H1 (cell line): Measurements from ENCODE around the gene RELN. TPM values are rescaled to one million over a fixed set of nuclear protein-coding genes. Genes with fewer than 3 reads are reported as not detected.

Experiments
- CTCF ChIA-PET: fragments of 300-600 bp; sonication (Branson Sonifier 250); formaldehyde crosslinking; loops from one replicate; lab custom pipeline; 2021; ENCODE audit not compliant: partially characterized antibody; lab: Charles Lee
- POLR2A ChIA-PET: fragments of 300-600 bp; sonication (Branson Sonifier 250); formaldehyde crosslinking; loops from one replicate; lab custom pipeline; 2021; ENCODE audit warnings: inconsistent platforms; ENCODE audit not compliant: partially characterized antibody; lab: Charles Lee
- DNase-seq, 2 experiments: peaks; one replicate each; pipeline versions ENCODE4 v3.0.0 to v3.0.0-alpha.2; 2010 to 2022; ENCODE audit warnings: low spot score in 2 of 2, low read depth in 1 of 2, mixed read lengths in 1 of 2
- FAIRE-seq: peaks from 2 replicates; lab custom pipeline; 2011; peaks lifted over from hg19 to GRCh38; lab: Jason Lieb, UNC
- H2AFZ ChIP-seq: 2 replicates; pipeline ENCODE4 v1.8.1; 2012; ENCODE audit warnings: low read length, inconsistent platforms
- H2AK5ac ChIP-seq: 2 replicates; pipeline ENCODE4 v1.6.1; 2013; ENCODE audit warnings: low read depth, low read length
- H2BK120ac ChIP-seq: replicated peaks from 2 replicates; pipeline ENCODE3; 2013; ENCODE audit warnings: low read depth, low read length, inconsistent platforms
- H2BK12ac ChIP-seq: 2 replicates; pipeline ENCODE4 v1.6.1; 2013; ENCODE audit warnings: low read depth, low read length
- H2BK15ac ChIP-seq: 2 replicates; pipeline ENCODE4 v1.6.1; 2013; ENCODE audit warnings: low read length
- H2BK20ac ChIP-seq: 2 replicates; pipeline ENCODE4 v1.6.1; 2013; ENCODE audit warnings: low read length
- H2BK5ac ChIP-seq: 2 replicates; pipeline ENCODE4 v1.6.1; 2013; ENCODE audit warnings: low read depth, low read length
- H3K14ac ChIP-seq: 2 replicates; pipeline ENCODE4 v1.6.1; 2013; ENCODE audit warnings: inconsistent platforms; ENCODE audit not compliant: insufficient read length
- H3K18ac ChIP-seq: 2 replicates; pipeline ENCODE4 v1.6.1; 2013; ENCODE audit warnings: low read length; ENCODE audit errors: extremely low read depth
- H3K23ac ChIP-seq: 2 replicates; pipeline ENCODE4 v1.6.1; 2013; ENCODE audit warnings: inconsistent platforms; ENCODE audit not compliant: insufficient read length
- H3K23me2 ChIP-seq: 2 replicates; pipeline ENCODE4 v1.6.1; 2013; ENCODE audit warnings: low read depth, low read length
- H3K27ac ChIP-seq: 2 replicates; pipeline ENCODE4 v1.6.1; 2011; ENCODE audit warnings: low read depth, low read length, inconsistent platforms
- H3K27me3 ChIP-seq, 4 experiments: replicated peaks in 1 of 4; 1 replicate in 1 of 4; 2 replicates in 3 of 4; pipeline versions ENCODE4 v1.6.1 to v1.8.1; 2011 to 2013; ENCODE audit warnings: low read length in 3 of 4, mild to moderate bottlenecking in 3 of 4, inconsistent platforms in 2 of 4, mixed read lengths in 2 of 4, moderate library complexity in 1 of 4; ENCODE audit not compliant: control insufficient read depth in 3 of 4, insufficient read depth in 3 of 4; ENCODE audit errors: extremely low read depth in 1 of 4
- H3K36me3 ChIP-seq, 4 experiments: 2 replicates each; pipeline versions ENCODE4 v1.6.1 to v1.8.1; 2011 to 2013; ENCODE audit warnings: mild to moderate bottlenecking in 4 of 4, low read length in 3 of 4, moderate library complexity in 2 of 4, control low read depth in 1 of 4, inconsistent platforms in 1 of 4; ENCODE audit not compliant: insufficient read depth in 4 of 4, control insufficient read depth in 2 of 4
- H3K4ac ChIP-seq: replicated peaks from 2 replicates; pipeline ENCODE3; 2013; ENCODE audit warnings: low read length, low read depth, mixed read lengths, inconsistent platforms; ENCODE audit not compliant: insufficient read length
- H3K4me1 ChIP-seq, 4 experiments: replicated peaks in 1 of 4; 1 replicate in 1 of 4; 2 replicates in 3 of 4; pipeline versions ENCODE4 v1.6.1 to v1.8.1; 2011 to 2013; ENCODE audit warnings: low read length in 3 of 4, inconsistent platforms in 2 of 4, mixed read lengths in 1 of 4; ENCODE audit not compliant: insufficient read depth in 4 of 4, control insufficient read depth in 3 of 4
- H3K4me2 ChIP-seq, 2 experiments: 2 replicates each; pipeline versions ENCODE4 v1.6.1 to v1.8.1; 2011 to 2013; ENCODE audit warnings: low read depth in 2 of 2, low read length in 2 of 2, control low read depth in 1 of 2, inconsistent platforms in 1 of 2, mild to moderate bottlenecking in 1 of 2; ENCODE audit not compliant: insufficient read depth in 1 of 2
- H3K4me3 ChIP-seq, 4 experiments: fragments of 200-600, 300-600 bp in 1 of 4; sonication (generic), shearing (Covaris generic), sonication (Bioruptor Twin) in 1 of 4; 2 replicates each; pipeline versions ENCODE4 v1.5.1 to v1.8.1; 2011 to 2016; ENCODE audit warnings: low read length in 4 of 4, low read depth in 3 of 4, control low read depth in 2 of 4, inconsistent platforms in 2 of 4, mild to moderate bottlenecking in 2 of 4, mixed read lengths in 1 of 4, moderate library complexity in 1 of 4; ENCODE audit not compliant: insufficient read depth in 2 of 4; ENCODE audit errors: extremely low read depth in 1 of 4
- H3K56ac ChIP-seq: replicated peaks from 2 replicates; pipeline ENCODE3; 2013; ENCODE audit warnings: low read depth, mild to moderate bottlenecking, mixed read lengths, low read length, inconsistent platforms; ENCODE audit not compliant: insufficient read length
- H3K79me1 ChIP-seq: 2 replicates; pipeline ENCODE4 v1.6.1; 2013; ENCODE audit warnings: low read depth, low read length, control low read depth
- H3K79me2 ChIP-seq, 2 experiments: 2 replicates each; pipeline versions ENCODE4 v1.6.1 to v1.8.1; 2012 to 2013; ENCODE audit warnings: low read length in 2 of 2, mild to moderate bottlenecking in 2 of 2, inconsistent platforms in 1 of 2; ENCODE audit not compliant: insufficient read depth in 2 of 2, control insufficient read depth in 1 of 2
- H3K9ac ChIP-seq, 4 experiments: replicated peaks in 1 of 4; 1 replicate in 1 of 4; 2 replicates in 3 of 4; pipeline versions ENCODE4 v1.6.1 to v1.8.1; 2011 to 2013; ENCODE audit warnings: low read depth in 3 of 4, low read length in 3 of 4, control low read depth in 2 of 4, mild to moderate bottlenecking in 2 of 4, moderate library complexity in 2 of 4, inconsistent platforms in 1 of 4; ENCODE audit errors: extremely low read depth in 1 of 4
- H3K9me3 ChIP-seq, 2 experiments: 2 replicates each; pipeline versions ENCODE4 v1.6.1 to v1.8.1; 2012 to 2013; ENCODE audit warnings: mild to moderate bottlenecking in 2 of 2, moderate library complexity in 2 of 2, control low read depth in 1 of 2, inconsistent platforms in 1 of 2, low read depth in 1 of 2, low read length in 1 of 2, mixed read lengths in 1 of 2; ENCODE audit not compliant: insufficient read depth in 2 of 2
- H4K20me1 ChIP-seq, 2 experiments: replicated peaks in 1 of 2; 2 replicates each; pipeline versions ENCODE3 to v1.8.1; 2011 to 2013; ENCODE audit warnings: inconsistent platforms in 2 of 2, low read length in 2 of 2, mild to moderate bottlenecking in 1 of 2; ENCODE audit not compliant: insufficient read depth in 2 of 2, control insufficient read depth in 1 of 2
- H4K5ac ChIP-seq: 2 replicates; pipeline ENCODE4 v1.6.1; 2013; ENCODE audit warnings: low read length, low read depth, mixed read lengths, inconsistent platforms; ENCODE audit not compliant: insufficient read length
- H4K8ac ChIP-seq: 2 replicates; pipeline ENCODE4 v1.8.0; 2013; ENCODE audit warnings: mild to moderate bottlenecking, moderate library complexity, low read length, inconsistent platforms; ENCODE audit not compliant: insufficient read depth; ENCODE audit errors: extremely low read depth
- H4K91ac ChIP-seq: replicated peaks from 2 replicates; pipeline ENCODE3; 2013; ENCODE audit warnings: low read length, mixed read lengths, inconsistent platforms; ENCODE audit not compliant: insufficient read length
- CEBPB ChIP-seq: IDR thresholded peaks from 2 replicates; pipeline ENCODE4 v1.6.1; 2012; ENCODE audit warnings: low read depth, low read length
- HDAC2 ChIP-seq, 2 experiments: fragments of 300-600 bp in 1 of 2; sonication (generic) in 1 of 2; IDR thresholded peaks; 2 replicates each; pipeline ENCODE4 v1.6.1; 2011 to 2012; ENCODE audit warnings: low read depth in 2 of 2, low read length in 2 of 2, mild to moderate bottlenecking in 2 of 2, moderate library complexity in 2 of 2, borderline replicate concordance in 1 of 2, inconsistent platforms in 1 of 2
- WGBS, 2 experiments: shearing (Covaris generic) in 1 of 2; methylation state at CpG; one replicate each; pipeline versions ENCODE4 v1.1.6 to v1.1.7; 2013 to 2015; ENCODE audit warnings: low lambda C conversion rate in 2 of 2, mixed read lengths in 2 of 2, inconsistent platforms in 1 of 2, low coverage in 1 of 2, missing lambda C conversion rate in 1 of 2; ENCODE audit not compliant: insufficient replicate concordance in 2 of 2, insufficient coverage in 1 of 2, insufficient read length in 1 of 2; ENCODE audit errors: extremely low coverage in 1 of 2, missing lambda C conversion rate in 1 of 2; 5-methylcytosine and 5-hydroxymethylcytosine counted together
- polyA plus RNA-seq, 7 experiments: library from polyadenylated mRNA; depleted of rRNA in 3 of 7; stranded (reverse) in 5 of 7; unstranded in 2 of 7; fragments of >200 nt in 5 of 7; fragments of 200-250 nt in 2 of 7; gene quantifications; 1 replicate in 5 of 7; 2 replicates in 1 of 7; 4 replicates in 1 of 7; pipeline versions ENCODE4 v1.2.1 to v1.2.3, GENCODE V29; 2011 to 2013; ENCODE audit warnings: missing spikeins in 2 of 7, mixed read lengths in 2 of 7
- total RNA-seq: library from RNA; stranded (reverse); fragmentation: NEBNext Ultra II Directional; extraction: Animal tissue kit (Norgen Biotek cat#: 25700); gene quantifications from 2 replicates; pipeline ENCODE4 v1.2.1, GENCODE V29; 2021
- TF ChIP-seq, protein P1 (sequence below), 3 experiments: IDR thresholded peaks; 1 replicate in 2 of 3; 2 replicates in 1 of 3; pipeline versions ENCODE4 v1.5.1 to v1.6.1; 2011; ENCODE audit warnings: low read length in 3 of 3, mild to moderate bottlenecking in 3 of 3, inconsistent platforms in 2 of 3, low read depth in 1 of 3, moderate library complexity in 1 of 3; ENCODE audit not compliant: insufficient read depth in 1 of 3; ENCODE audit errors: control extremely low read depth in 1 of 3
- TF ChIP-seq, protein P2 (sequence below): IDR thresholded peaks from 2 replicates; pipeline ENCODE4 v1.6.1; 2012; ENCODE audit warnings: inconsistent platforms

The RELN gene
- total and polyA plus RNA-seq, 2 of the 8 experiments (the other 6 are each of a cell fraction or from before 2014, with no cell fraction given): 0.03 to 0.07 TPM

DNA sequence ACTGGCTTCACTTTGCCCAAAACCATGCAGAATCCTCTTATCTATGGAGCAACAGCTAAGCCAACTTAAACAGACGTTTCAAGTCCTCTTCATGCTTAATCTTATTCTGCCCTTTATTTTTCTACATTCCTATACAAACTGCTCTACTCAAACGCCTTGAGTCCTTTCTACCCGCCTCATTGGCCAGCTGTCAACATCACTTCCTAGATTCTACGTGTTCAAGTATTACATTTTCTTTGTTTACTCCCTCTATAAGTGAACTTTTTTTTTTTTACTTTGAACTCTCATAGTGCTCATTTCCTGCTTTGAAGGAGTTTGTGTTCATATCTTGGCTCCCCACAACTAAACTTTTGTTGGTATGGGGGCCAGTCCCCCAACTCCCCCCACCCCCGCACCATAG is 514.5 kb downstream of the RELN start:
- no peak overlapping the region for H2BK20ac ChIP-seq
- H4K20me1 ChIP-seq: no peaks in the 10 kb centered on the region
- no peak for FAIRE-seq
- no peaks in the 10 kb centered on the region for H3K27me3 ChIP-seq
- no peaks in the 10 kb centered on the region for H3K36me3 ChIP-seq
- H2AFZ ChIP-seq: no peak overlapping the region
- no peak overlapping the region for H3K9ac ChIP-seq
- no peak overlapping the region for H3K18ac ChIP-seq
- no peak overlapping the region for H2BK12ac ChIP-seq
- no peak overlapping the region for H3K56ac ChIP-seq
- no peaks in the 10 kb centered on the region for H3K4me1 ChIP-seq
- H4K91ac ChIP-seq: no peak overlapping the region
- CTCF ChIA-PET: interaction anchor here (1.4 kb wide), 1 partner anchor 13 kb away, joined by 3 read pairs; no protein-coding TSS in a partner anchor
- no peak overlapping the region for H2AK5ac ChIP-seq
- H4K8ac ChIP-seq: no peak overlapping the region
- no peak overlapping the region for H3K27ac ChIP-seq
- no peak overlapping the region for H3K23ac ChIP-seq
- no peak overlapping the region for H2BK15ac ChIP-seq
- TF ChIP-seq CEBPB: no peak
- TF ChIP-seq, protein P1, sequence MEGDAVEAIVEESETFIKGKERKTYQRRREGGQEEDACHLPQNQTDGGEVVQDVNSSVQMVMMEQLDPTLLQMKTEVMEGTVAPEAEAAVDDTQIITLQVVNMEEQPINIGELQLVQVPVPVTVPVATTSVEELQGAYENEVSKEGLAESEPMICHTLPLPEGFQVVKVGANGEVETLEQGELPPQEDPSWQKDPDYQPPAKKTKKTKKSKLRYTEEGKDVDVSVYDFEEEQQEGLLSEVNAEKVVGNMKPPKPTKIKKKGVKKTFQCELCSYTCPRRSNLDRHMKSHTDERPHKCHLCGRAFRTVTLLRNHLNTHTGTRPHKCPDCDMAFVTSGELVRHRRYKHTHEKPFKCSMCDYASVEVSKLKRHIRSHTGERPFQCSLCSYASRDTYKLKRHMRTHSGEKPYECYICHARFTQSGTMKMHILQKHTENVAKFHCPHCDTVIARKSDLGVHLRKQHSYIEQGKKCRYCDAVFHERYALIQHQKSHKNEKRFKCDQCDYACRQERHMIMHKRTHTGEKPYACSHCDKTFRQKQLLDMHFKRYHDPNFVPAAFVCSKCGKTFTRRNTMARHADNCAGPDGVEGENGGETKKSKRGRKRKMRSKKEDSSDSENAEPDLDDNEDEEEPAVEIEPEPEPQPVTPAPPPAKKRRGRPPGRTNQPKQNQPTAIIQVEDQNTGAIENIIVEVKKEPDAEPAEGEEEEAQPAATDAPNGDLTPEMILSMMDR (IDR thresholded peaks at IDR 0.05; ENCODE audit: control extremely low read depth in 1 of 3, insufficient read depth in 1 of 3, low read depth in 1 of 3, low read length in 3 of 3): no peak
- TF ChIP-seq, protein P2, sequence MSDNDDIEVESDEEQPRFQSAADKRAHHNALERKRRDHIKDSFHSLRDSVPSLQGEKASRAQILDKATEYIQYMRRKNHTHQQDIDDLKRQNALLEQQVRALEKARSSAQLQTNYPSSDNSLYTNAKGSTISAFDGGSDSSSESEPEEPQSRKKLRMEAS: no peak
- no peak for TF ChIP-seq HDAC2 (IDR thresholded peaks at IDR 0.05; ENCODE audit: borderline replicate concordance in 1 of 2, low read depth in 2 of 2, low read length in 2 of 2)
- no peak overlapping the region for H2BK5ac ChIP-seq
- 90% methylated on average over 5 of the region's 5 CpGs; no CpG with 5 or more reads in 1 of the 2 experiments for WGBS, 2 experiments
- H3K4me2 ChIP-seq: no peak overlapping the region
- no peaks in the 10 kb centered on the region for H3K79me1 ChIP-seq
- POLR2A ChIA-PET: no interaction called here
- H3K79me2 ChIP-seq: no peaks in the 10 kb centered on the region
- H3K23me2 ChIP-seq: no peaks in the 10 kb centered on the region
- no peak overlapping the region for H2BK120ac ChIP-seq
- no peak overlapping the region for H3K14ac ChIP-seq
- H4K5ac ChIP-seq: no peak overlapping the region
- no peak overlapping the region for H3K4ac ChIP-seq
- no peak overlapping the region for H3K4me3 ChIP-seq
- DNase-seq: no peak
- H3K9me3 ChIP-seq: no peaks in the 10 kb centered on the region
